Measurements from ENCODE around the gene OPRD1. TPM values are rescaled to one million over a fixed set of nuclear protein-coding genes. Genes with fewer than 3 reads are reported as not detected.
"Not testable (repeated sequence)": the region's sequence is repeated elsewhere in the genome, so short reads cannot be mapped to it uniquely, and the experiment has no call there.

The OPRD1 gene
- under 1 TPM in 1 of 4 donors, not detected in 3; under 0.01 TPM for total RNA-seq

DNA sequence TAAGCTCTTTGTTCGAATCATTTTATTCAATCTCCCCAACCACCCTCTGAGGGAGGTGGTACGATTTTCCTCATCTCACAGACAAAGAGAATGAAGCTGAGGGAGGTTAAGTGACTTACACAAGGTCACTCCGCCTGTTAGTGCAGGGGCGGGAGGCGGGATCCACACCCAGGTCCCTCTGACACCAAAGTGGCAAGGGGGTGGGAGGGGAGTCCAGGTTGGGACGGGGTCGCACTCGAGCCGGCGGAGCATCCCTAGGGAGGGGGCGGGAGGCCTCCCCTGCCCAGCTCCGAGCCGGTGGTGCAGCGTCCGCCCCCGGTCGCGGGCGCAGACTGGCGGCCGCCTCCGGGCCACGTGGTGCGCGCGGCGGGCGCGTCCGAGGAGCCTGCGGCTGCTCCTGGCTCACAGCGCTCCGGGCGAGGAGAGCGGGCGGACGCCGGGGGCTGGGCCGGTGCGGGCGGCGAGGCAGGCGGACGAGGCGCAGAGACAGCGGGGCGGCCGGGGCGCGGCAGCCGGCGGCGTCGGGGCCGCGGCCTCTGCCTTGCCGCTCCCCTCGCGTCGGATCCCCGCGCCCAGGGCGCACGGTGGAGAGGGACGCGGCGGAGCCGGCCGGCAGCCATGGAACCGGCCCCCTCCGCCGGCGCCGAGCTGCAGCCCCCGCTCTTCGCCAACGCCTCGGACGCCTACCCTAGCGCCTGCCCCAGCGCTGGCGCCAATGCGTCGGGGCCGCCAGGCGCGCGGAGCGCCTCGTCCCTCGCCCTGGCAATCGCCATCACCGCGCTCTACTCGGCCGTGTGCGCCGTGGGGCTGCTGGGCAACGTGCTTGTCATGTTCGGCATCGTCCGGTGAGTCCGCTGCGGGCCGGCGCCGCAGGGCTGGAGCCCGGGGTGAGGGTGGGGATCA lies at the start of gene OPRD1:
TSS of gene OPRD1 (plus strand) at position 405 of the 903 bp plus-strand sequence. CDS start at position 619, 214 bp downstream.
- WGBS, 2 donors (ENCODE audit: low coverage in 1 of 2), result 10% methylated on average over 27 of the region's 108 CpGs; no CpG with 5 or more reads in 1 of the 2 donors
- Histone ChIP-seq H3K9me3 (no peaks in the 10 kb centered on the region), H3K27me3 (peaks cover 84% of the 10 kb centered on the region), H3K4me3 (no peak within 1 kb of the TSS), H3K36me3 (no peaks in the 10 kb centered on the region), H3K4me1 (peaks cover 0 to 3% (median 0%) of the 10 kb centered on the region in 4 donors), H3K27ac (no peak within 1 kb of the TSS)
- TF ChIP-seq POLR2A (IDR thresholded peaks at IDR 0.05) (no peak), EP300 (IDR thresholded peaks at IDR 0.05; ENCODE audit: low read depth) (no peak), POLR2AphosphoS5 (IDR thresholded peaks at IDR 0.05) (no peak)
- TF ChIP-seq, protein P1, sequence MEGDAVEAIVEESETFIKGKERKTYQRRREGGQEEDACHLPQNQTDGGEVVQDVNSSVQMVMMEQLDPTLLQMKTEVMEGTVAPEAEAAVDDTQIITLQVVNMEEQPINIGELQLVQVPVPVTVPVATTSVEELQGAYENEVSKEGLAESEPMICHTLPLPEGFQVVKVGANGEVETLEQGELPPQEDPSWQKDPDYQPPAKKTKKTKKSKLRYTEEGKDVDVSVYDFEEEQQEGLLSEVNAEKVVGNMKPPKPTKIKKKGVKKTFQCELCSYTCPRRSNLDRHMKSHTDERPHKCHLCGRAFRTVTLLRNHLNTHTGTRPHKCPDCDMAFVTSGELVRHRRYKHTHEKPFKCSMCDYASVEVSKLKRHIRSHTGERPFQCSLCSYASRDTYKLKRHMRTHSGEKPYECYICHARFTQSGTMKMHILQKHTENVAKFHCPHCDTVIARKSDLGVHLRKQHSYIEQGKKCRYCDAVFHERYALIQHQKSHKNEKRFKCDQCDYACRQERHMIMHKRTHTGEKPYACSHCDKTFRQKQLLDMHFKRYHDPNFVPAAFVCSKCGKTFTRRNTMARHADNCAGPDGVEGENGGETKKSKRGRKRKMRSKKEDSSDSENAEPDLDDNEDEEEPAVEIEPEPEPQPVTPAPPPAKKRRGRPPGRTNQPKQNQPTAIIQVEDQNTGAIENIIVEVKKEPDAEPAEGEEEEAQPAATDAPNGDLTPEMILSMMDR (IDR thresholded peaks at IDR 0.05), result no peak
- intact Hi-C loops (cut with DNase I; ENCODE audit: low total_unique reads), result no loop called here
- in situ Hi-C loops (cut with MboI; ENCODE audit: low pct_ligation_motif_present in 1 of 4, low pct_unique_long_range_greater_than_20kb in 1 of 4, low sequenced_read_pairs in 3 of 4), result no loop called here
- no peak for DNase-seq

DNA sequence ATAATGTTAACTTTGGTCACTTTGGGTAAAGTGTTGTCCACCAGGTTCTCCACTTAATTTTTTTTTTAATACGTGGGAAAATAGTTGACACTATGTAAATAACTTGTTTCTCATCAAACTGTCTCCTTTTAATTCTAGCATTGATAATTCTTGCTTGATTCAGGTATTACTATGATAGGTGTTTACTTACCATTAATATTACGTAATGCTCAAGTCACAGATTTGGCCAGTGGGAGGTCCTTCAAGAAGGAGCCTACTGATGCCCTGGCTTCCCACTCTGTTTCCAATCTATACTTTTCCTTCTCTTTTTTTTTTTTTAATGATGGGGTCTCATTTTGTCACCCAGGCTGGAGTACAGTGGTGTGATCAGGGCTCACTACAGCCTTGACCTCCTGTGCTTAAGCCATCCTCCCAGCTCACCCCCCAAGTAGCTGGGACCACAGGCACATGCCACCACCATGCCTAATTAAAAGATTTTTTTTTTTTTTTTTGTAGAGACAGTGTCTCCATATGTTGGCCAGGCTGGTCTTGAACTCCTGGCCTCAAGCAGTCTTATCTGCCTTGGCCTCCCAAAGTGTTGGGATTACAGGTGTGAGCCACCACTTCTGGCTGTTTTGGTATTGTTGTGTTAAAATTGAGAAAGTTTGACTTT lies 45.3 kb upstream of the OPRD1 start:
- 91 to 100% methylated on average over 1 to 2 of the region's 2 CpGs for WGBS, 2 donors (ENCODE audit: low coverage in 1 of 2)
- Histone ChIP-seq H3K4me3 (no peak overlapping the region), H3K27ac (no peak overlapping the region), H3K9me3 (no peaks in the 10 kb centered on the region), H3K4me1 (no peaks in the 10 kb centered on the region), H3K27me3 (no peaks in the 10 kb centered on the region), H3K36me3 (peaks cover 0 to 17% (median 4%) of the 10 kb centered on the region in 4 donors)
- intact Hi-C loops (cut with DNase I; ENCODE audit: low total_unique reads), result no loop called here
- in situ Hi-C loops (cut with MboI; ENCODE audit: low pct_ligation_motif_present in 1 of 4, low pct_unique_long_range_greater_than_20kb in 1 of 4, low sequenced_read_pairs in 3 of 4), result no loop called here
- no peak for DNase-seq
- TF ChIP-seq, protein P1 (IDR thresholded peaks at IDR 0.05), result no peak
- TF ChIP-seq POLR2A (IDR thresholded peaks at IDR 0.05) (no peak), POLR2AphosphoS5 (IDR thresholded peaks at IDR 0.05) (no peak), EP300 (IDR thresholded peaks at IDR 0.05; ENCODE audit: low read depth) (no peak)

DNA sequence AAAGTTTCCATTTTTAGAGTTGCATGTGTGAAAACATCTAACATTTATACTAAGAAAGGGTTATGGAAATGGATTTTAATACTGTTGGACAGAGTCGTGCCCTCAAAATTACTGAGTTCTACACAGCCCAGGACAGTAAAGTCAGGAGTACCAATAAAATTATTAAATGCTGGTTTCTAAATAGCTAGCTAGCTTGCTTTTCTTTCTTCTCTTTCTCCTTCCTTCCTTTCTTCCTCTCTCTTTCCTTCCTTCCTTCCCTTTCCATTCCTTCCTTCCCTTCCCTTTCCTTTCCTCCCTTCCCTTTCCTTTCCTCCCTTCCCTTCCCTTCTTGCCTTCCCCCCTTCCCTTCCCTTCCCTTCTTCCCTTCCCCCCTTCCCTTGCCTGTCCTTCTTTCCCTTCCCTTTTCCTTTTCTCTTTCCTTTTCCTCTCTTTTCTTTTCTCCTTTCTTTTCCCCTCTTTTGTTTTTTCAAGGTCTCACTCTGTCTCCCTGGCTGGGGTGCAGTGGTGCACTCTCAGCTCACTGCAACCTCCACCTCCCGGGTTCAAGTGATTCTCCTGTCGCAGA lies 41.3 kb upstream of the OPRD1 start:
- peaks cover 0 to 12% (median 9%) of the 10 kb centered on the region in 4 donors for H3K4me1 ChIP-seq
- no peak for DNase-seq
- 97 to 100% methylated on average over 3 of the region's 3 CpGs for WGBS, 2 donors (ENCODE audit: low coverage in 1 of 2)
- H3K36me3 ChIP-seq, result peaks cover 0 to 17% (median 4%) of the 10 kb centered on the region in 4 donors
- in situ Hi-C loops (cut with MboI; ENCODE audit: low pct_ligation_motif_present in 1 of 4, low pct_unique_long_range_greater_than_20kb in 1 of 4, low sequenced_read_pairs in 3 of 4) (no loop called here), intact Hi-C loops (cut with DNase I; ENCODE audit: low total_unique reads) (no loop called here)
- TF ChIP-seq EP300 (IDR thresholded peaks at IDR 0.05; ENCODE audit: low read depth) (no peak), POLR2AphosphoS5 (IDR thresholded peaks at IDR 0.05) (no peak), POLR2A (IDR thresholded peaks at IDR 0.05) (no peak)
- TF ChIP-seq, protein P1 (IDR thresholded peaks at IDR 0.05), result no peak
- no peak overlapping the region for H3K4me3 ChIP-seq
- no peaks in the 10 kb centered on the region for H3K9me3 ChIP-seq
- no peaks in the 10 kb centered on the region for H3K27me3 ChIP-seq
- H3K27ac ChIP-seq, result no peak overlapping the region

DNA sequence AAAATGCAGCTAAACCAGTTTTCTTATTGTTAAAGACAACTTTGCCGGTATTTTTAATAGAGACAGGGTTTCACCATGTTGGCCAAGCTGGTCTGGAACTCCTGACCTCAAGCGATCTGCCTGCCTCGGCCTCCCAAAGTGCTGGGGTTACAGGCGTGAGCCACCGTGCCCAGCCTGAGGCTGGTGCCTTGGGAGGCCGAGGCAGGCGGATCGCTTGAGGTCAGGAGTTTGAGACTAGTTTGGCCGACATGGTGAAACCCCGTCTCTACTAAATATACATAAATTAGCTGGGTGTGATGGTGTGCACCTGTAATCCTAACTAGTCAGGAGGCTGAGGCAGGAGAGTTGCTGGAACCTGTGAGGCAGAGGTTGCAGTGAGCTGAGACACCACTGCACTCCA lies 40.0 kb upstream of the OPRD1 start:
- H3K27me3 ChIP-seq; H3K9me3 ChIP-seq; H3K27ac ChIP-seq; DNase-seq; H3K4me3 ChIP-seq; intact Hi-C loops (cut with DNase I; ENCODE audit: low total_unique reads); in situ Hi-C loops (cut with MboI; ENCODE audit: low pct_ligation_motif_present in 1 of 4, low pct_unique_long_range_greater_than_20kb in 1 of 4, low sequenced_read_pairs in 3 of 4): not testable (repeated sequence)
- peaks cover 0 to 12% (median 4%) of the 10 kb centered on the region in 4 donors for H3K36me3 ChIP-seq
- WGBS, 2 donors (ENCODE audit: low coverage in 1 of 2), result 95% methylated on average over 10 of the region's 10 CpGs; no CpG with 5 or more reads in 1 of the 2 donors
- H3K4me1 ChIP-seq, result peaks cover 0 to 12% (median 12%) of the 10 kb centered on the region in 4 donors

Measured in transverse colon (tissue), 4 donors.